Measurements from ENCODE around the gene C22orf39.

C22orf39 gene

DNA sequence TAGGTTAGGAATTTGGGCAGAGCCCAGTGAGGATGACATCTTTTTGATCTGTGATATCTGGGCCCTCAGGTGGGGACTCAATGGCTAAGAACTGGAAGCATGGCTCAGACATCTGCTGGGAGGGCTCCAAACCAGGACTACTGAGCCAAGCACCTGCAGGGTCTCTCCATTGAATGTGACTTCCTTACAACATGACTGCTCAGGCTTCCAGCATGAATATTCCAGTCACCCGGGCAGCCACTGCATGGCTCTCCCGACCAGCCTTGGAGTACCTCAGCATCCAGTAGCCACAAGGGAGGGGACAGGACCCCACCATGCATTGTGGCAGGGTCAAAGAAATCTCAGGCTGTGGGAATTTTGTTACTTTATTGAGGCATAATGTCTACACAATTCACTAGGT is 40.8 kb upstream of the C22orf39 start:
- H3K79me2 ChIP-seq (ENCODE audit: insufficient read depth, low read length), result no peaks in the 10 kb centered on the region
- no peak overlapping the region for H3K4me2 ChIP-seq (ENCODE audit: low read depth, low read length, poor library complexity, severe bottlenecking)
- H3K27ac ChIP-seq (ENCODE audit: low read depth, low read length), result no peak overlapping the region
- H3K27me3 ChIP-seq (ENCODE audit: low read length), result no peaks in the 10 kb centered on the region
- H3K9ac ChIP-seq (ENCODE audit: low read length), result no peak overlapping the region
- no peaks in the 10 kb centered on the region for H3K9me2 ChIP-seq (replicated peaks; ENCODE audit: insufficient read depth, low read length)
- H3K4me3 ChIP-seq (ENCODE audit: insufficient read depth, low read length, poor library complexity, severe bottlenecking), result no peak overlapping the region
- H3K36me3 ChIP-seq (ENCODE audit: low read length), result no peaks in the 10 kb centered on the region
- H3F3A ChIP-seq (ENCODE audit: insufficient read depth), result no peaks in the 10 kb centered on the region
- H3K9me3 ChIP-seq (ENCODE audit: insufficient read depth, low read length), result no peaks in the 10 kb centered on the region
- TF ChIP-seq, protein P1, sequence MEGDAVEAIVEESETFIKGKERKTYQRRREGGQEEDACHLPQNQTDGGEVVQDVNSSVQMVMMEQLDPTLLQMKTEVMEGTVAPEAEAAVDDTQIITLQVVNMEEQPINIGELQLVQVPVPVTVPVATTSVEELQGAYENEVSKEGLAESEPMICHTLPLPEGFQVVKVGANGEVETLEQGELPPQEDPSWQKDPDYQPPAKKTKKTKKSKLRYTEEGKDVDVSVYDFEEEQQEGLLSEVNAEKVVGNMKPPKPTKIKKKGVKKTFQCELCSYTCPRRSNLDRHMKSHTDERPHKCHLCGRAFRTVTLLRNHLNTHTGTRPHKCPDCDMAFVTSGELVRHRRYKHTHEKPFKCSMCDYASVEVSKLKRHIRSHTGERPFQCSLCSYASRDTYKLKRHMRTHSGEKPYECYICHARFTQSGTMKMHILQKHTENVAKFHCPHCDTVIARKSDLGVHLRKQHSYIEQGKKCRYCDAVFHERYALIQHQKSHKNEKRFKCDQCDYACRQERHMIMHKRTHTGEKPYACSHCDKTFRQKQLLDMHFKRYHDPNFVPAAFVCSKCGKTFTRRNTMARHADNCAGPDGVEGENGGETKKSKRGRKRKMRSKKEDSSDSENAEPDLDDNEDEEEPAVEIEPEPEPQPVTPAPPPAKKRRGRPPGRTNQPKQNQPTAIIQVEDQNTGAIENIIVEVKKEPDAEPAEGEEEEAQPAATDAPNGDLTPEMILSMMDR (IDR thresholded peaks at IDR 0.05; ENCODE audit: insufficient read depth, low read length, poor library complexity, severe bottlenecking), result no peak
- TF ChIP-seq EZH2phosphoT487 (conservative IDR thresholded peaks at IDR 0.05; ENCODE audit: low read length), result no peak
- H4K20me1 ChIP-seq (ENCODE audit: low read depth, low read length), result no peaks in the 10 kb centered on the region
- H2AFZ ChIP-seq (ENCODE audit: low read depth, low read length, severe bottlenecking), result no peak overlapping the region

- Histone ChIP-seq H3K9me3 (ENCODE audit: insufficient read depth, low read length) (no peaks in the 10 kb centered on the region), H3K9me2 (replicated peaks; ENCODE audit: insufficient read depth, low read length) (no peaks in the 10 kb centered on the region), H3K4me3 (ENCODE audit: insufficient read depth, low read length, poor library complexity, severe bottlenecking) (no peak overlapping the region), H2AFZ (ENCODE audit: low read depth, low read length, severe bottlenecking) (no peak overlapping the region), H3K79me2 (ENCODE audit: insufficient read depth, low read length) (peaks cover 14% of the 10 kb centered on the region), H3K36me3 (ENCODE audit: low read length) (no peaks in the 10 kb centered on the region), H3F3A (ENCODE audit: insufficient read depth) (no peaks in the 10 kb centered on the region), H3K27ac (ENCODE audit: low read depth, low read length) (no peak overlapping the region), H3K4me2 (ENCODE audit: low read depth, low read length, poor library complexity, severe bottlenecking) (no peak overlapping the region), H3K9ac (ENCODE audit: low read length) (no peak overlapping the region), H3K27me3 (ENCODE audit: low read length) (no peaks in the 10 kb centered on the region), H4K20me1 (ENCODE audit: low read depth, low read length) (no peaks in the 10 kb centered on the region)
- TF ChIP-seq EZH2phosphoT487 (conservative IDR thresholded peaks at IDR 0.05; ENCODE audit: low read length), result no peak
- TF ChIP-seq, protein P1 (IDR thresholded peaks at IDR 0.05; ENCODE audit: insufficient read depth, low read length, poor library complexity, severe bottlenecking), result no peak
Measured at GRCh38 chr22:19483481-19484244, 36.2 kb upstream of the C22orf39 start.

GRCh38 chr22:19482297-19482696 is 34.8 kb upstream of the C22orf39 start:
- Histone ChIP-seq H3K9me3 (ENCODE audit: insufficient read depth, low read length) (no peaks in the 10 kb centered on the region), H3K9me2 (replicated peaks; ENCODE audit: insufficient read depth, low read length) (no peaks in the 10 kb centered on the region), H4K20me1 (ENCODE audit: low read depth, low read length) (no peaks in the 10 kb centered on the region), H3K4me3 (ENCODE audit: insufficient read depth, low read length, poor library complexity, severe bottlenecking) (no peak overlapping the region), H3K27me3 (ENCODE audit: low read length) (no peaks in the 10 kb centered on the region), H3K4me2 (ENCODE audit: low read depth, low read length, poor library complexity, severe bottlenecking) (no peak overlapping the region), H3K79me2 (ENCODE audit: insufficient read depth, low read length) (peaks cover 28% of the 10 kb centered on the region), H3F3A (ENCODE audit: insufficient read depth) (no peaks in the 10 kb centered on the region), H3K27ac (ENCODE audit: low read depth, low read length) (no peak overlapping the region), H3K36me3 (ENCODE audit: low read length) (no peaks in the 10 kb centered on the region), H2AFZ (ENCODE audit: low read depth, low read length, severe bottlenecking) (no peak overlapping the region), H3K9ac (ENCODE audit: low read length) (no peak overlapping the region)
- TF ChIP-seq, protein P1 (IDR thresholded peaks at IDR 0.05; ENCODE audit: insufficient read depth, low read length, poor library complexity, severe bottlenecking), result no peak
- no peak for TF ChIP-seq EZH2phosphoT487 (conservative IDR thresholded peaks at IDR 0.05; ENCODE audit: low read length)
